ENCODE results near the gene YWHAG. TPM values are rescaled to one million over a fixed set of nuclear protein-coding genes. Genes with fewer than 3 reads are reported as not detected.

The YWHAG gene
- total and polyA plus RNA-seq, 2 of the 13 experiments (the other 11 are each of a cell fraction or from before 2014, with no cell fraction given), result 36.9 to 67.5 TPM

- ATAC-seq (no peak), FAIRE-seq (no peak), DNase-seq (ENCODE audit: low spot score) (no peak)
- in situ Hi-C loops (cut with HindIII; ENCODE audit: extremely low pct_ligation_motif_present, low pct_unique_long_range_greater_than_20kb) (loop anchor here (5.0 kb wide), 1 partner anchor 35 kb away; no protein-coding TSS in a partner anchor), intact Hi-C loops (cut with micrococcal nuclease; ENCODE audit: unreplicated experiment) (no loop called here)
- ChIA-PET CTCF (ENCODE audit: low intra/inter-chr PET ratio, low total read pairs) (interaction anchor here (1.4 kb wide), 1 partner anchor 115 kb away, joined by 3 read pairs; the partner anchor contains the start of gene SRRM3), POLR2A (interaction anchor here (1.0 to 3.4 kb wide), 9 partner anchors 8 to 91 kb away, joined by 3 to 19 read pairs (median 10); partner anchors contain the start of genes HSPB1 and YWHAG)
- no peaks in the 10 kb centered on the region for H3K36me3 ChIP-seq (replicated peaks in 1 of 2; ENCODE audit: control insufficient read depth in 1 of 2, insufficient read depth in 2 of 2, low read length in 2 of 2)
- BruUV-seq (replicated peaks), result no TSS peak
- no peaks in the 10 kb centered on the region for H3K9me3 ChIP-seq (ENCODE audit: low read length)
- H3K79me2 ChIP-seq (ENCODE audit: insufficient read depth, low read length), result peaks cover 4% of the 10 kb centered on the region
- H3K4me3 ChIP-seq (replicated peaks in 1 of 3; ENCODE audit: insufficient read depth in 1 of 3, low read depth in 2 of 3, low read length in 3 of 3), result peak overlapping the region; percentile 57 to 86 (median 63)
- no peaks in the 10 kb centered on the region for H4K20me1 ChIP-seq (ENCODE audit: insufficient read depth, low read length)
- H3K4me1 ChIP-seq (ENCODE audit: insufficient read depth, low read length), result peaks cover 36% of the 10 kb centered on the region
- no peaks in the 10 kb centered on the region; a peak in 1 of 5 replicates for H3K27me3 ChIP-seq (ENCODE audit: control insufficient read depth in 1 of 2, insufficient read depth in 2 of 2, low read length in 2 of 2)
- peak overlapping the region; percentile 73 for H3K27ac ChIP-seq (ENCODE audit: extremely low read length, insufficient read depth, low read length)
- no peak overlapping the region for H2AFZ ChIP-seq (ENCODE audit: low read length)
- peak overlapping the region; percentile 96 for H3K4me2 ChIP-seq (ENCODE audit: low read depth, low read length)
- H3K9ac ChIP-seq (ENCODE audit: insufficient read depth, low read depth, low read length), result peak overlapping the region; percentile 62
- 42% methylated on average over 13 of the region's 14 CpGs for WGBS (ENCODE audit: low lambda C conversion rate)
- TF ChIP-seq ZNF773 (CRISPR knock-in tag; IDR thresholded peaks at IDR 0.05; ENCODE audit: borderline replicate concordance) (0 out of 2 replicates have a peak, but pooled peaks have one; percentile 33), SALL2 (CRISPR knock-in tag; IDR thresholded peaks at IDR 0.05) (0 out of 2 replicates have a peak, but pooled peaks have one; percentile 32), ZNF367 (CRISPR knock-in tag; IDR thresholded peaks at IDR 0.05; ENCODE audit: borderline replicate concordance) (0 out of 2 replicates have a peak, but pooled peaks have one; percentile 53), DR1 (CRISPR knock-in tag; IDR thresholded peaks at IDR 0.05) (0 out of 2 replicates have a peak, but pooled peaks have one; percentile 7), ZNF264 (CRISPR knock-in tag; IDR thresholded peaks at IDR 0.05) (0 out of 2 replicates have a peak, but pooled peaks have one; percentile 29), HDAC6 (IDR thresholded peaks at IDR 0.05; ENCODE audit: low read depth, low read length) (no peak), MYC (CRISPR knock-in tag; IDR thresholded peaks at IDR 0.05; ENCODE audit: borderline replicate concordance) (0 out of 2 replicates have a peak, but pooled peaks have one; percentile 20), ZNF766 (CRISPR knock-in tag; IDR thresholded peaks at IDR 0.05; ENCODE audit: borderline replicate concordance) (no peak; the same call in 1 of the 2 replicates), ZNF501 (CRISPR knock-in tag; IDR thresholded peaks at IDR 0.05) (0 out of 2 replicates have a peak, but pooled peaks have one; percentile 60), SOX6 (IDR thresholded peaks at IDR 0.05) (no peak), SOX6 (CRISPR knock-in tag; IDR thresholded peaks at IDR 0.05) (0 out of 2 replicates have a peak, but pooled peaks have one; percentile 7), EEA1 (CRISPR knock-in tag; IDR thresholded peaks at IDR 0.05; ENCODE audit: borderline replicate concordance) (0 out of 2 replicates have a peak, but pooled peaks have one; percentile 60), ZFP36L1 (CRISPR knock-in tag; IDR thresholded peaks at IDR 0.05) (no peak), CC2D1A (CRISPR knock-in tag; IDR thresholded peaks at IDR 0.05) (no peak)
- TF ChIP-seq, protein P1, sequence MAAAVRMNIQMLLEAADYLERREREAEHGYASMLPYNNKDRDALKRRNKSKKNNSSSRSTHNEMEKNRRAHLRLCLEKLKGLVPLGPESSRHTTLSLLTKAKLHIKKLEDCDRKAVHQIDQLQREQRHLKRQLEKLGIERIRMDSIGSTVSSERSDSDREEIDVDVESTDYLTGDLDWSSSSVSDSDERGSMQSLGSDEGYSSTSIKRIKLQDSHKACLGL (CRISPR knock-in tag; IDR thresholded peaks at IDR 0.05), result 0 out of 2 replicates have a peak, but pooled peaks have one; percentile 6
- TF ChIP-seq, protein P2, sequence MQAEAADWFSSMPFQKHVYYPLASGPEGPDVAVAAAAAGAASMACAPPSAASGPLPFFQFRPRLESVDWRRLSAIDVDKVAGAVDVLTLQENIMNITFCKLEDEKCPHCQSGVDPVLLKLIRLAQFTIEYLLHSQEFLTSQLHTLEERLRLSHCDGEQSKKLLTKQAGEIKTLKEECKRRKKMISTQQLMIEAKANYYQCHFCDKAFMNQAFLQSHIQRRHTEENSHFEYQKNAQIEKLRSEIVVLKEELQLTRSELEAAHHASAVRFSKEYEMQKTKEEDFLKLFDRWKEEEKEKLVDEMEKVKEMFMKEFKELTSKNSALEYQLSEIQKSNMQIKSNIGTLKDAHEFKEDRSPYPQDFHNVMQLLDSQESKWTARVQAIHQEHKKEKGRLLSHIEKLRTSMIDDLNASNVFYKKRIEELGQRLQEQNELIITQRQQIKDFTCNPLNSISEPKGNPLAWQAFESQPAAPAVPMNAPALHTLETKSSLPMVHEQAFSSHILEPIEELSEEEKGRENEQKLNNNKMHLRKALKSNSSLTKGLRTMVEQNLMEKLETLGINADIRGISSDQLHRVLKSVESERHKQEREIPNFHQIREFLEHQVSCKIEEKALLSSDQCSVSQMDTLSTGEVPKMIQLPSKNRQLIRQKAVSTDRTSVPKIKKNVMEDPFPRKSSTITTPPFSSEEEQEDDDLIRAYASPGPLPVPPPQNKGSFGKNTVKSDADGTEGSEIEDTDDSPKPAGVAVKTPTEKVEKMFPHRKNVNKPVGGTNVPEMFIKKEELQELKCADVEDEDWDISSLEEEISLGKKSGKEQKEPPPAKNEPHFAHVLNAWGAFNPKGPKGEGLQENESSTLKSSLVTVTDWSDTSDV (CRISPR knock-in tag; IDR thresholded peaks at IDR 0.05), result 0 out of 2 replicates have a peak, but pooled peaks have one; percentile 14
- TF ChIP-seq, protein P3, sequence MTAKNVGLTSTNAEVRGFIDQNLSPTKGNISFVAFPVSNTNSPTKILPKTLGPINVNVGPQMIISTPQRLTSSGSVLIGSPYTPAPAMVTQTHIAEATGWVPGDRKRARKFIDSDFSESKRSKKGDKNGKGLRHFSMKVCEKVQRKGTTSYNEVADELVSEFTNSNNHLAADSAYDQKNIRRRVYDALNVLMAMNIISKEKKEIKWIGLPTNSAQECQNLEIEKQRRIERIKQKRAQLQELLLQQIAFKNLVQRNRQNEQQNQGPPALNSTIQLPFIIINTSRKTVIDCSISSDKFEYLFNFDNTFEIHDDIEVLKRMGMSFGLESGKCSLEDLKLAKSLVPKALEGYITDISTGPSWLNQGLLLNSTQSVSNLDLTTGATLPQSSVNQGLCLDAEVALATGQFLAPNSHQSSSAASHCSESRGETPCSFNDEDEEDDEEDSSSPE (CRISPR knock-in tag; IDR thresholded peaks at IDR 0.05), result no peak
- TF ChIP-seq, protein P4, sequence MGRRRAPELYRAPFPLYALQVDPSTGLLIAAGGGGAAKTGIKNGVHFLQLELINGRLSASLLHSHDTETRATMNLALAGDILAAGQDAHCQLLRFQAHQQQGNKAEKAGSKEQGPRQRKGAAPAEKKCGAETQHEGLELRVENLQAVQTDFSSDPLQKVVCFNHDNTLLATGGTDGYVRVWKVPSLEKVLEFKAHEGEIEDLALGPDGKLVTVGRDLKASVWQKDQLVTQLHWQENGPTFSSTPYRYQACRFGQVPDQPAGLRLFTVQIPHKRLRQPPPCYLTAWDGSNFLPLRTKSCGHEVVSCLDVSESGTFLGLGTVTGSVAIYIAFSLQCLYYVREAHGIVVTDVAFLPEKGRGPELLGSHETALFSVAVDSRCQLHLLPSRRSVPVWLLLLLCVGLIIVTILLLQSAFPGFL (CRISPR knock-in tag; IDR thresholded peaks at IDR 0.05), result 0 out of 2 replicates have a peak, but pooled peaks have one; percentile 51
Measured at GRCh38 chr7:76316984-76317781, 41.6 kb downstream of the YWHAG start.
